Type B pancreatic cell (in vitro differentiated cells): ENCODE measurements around the gene RPL12. TPM values are rescaled to one million over a fixed set of nuclear protein-coding genes. Genes with fewer than 3 reads are reported as not detected.

Experiments used
- DNase-seq: peaks from one replicate; pipeline ENCODE4 v3.0.0; 2021; ENCODE audit warnings: mixed read lengths; ENCODE audit not compliant: unreplicated experiment; ENCODE audit errors: extremely low spot score
- H3K27ac Mint-ChIP-seq: 2 replicates; pipeline ENCODE4 v1.8.0; 2021; ENCODE audit warnings: mild to moderate bottlenecking, mixed read lengths
- H3K27me3 Mint-ChIP-seq: 2 replicates; pipeline ENCODE4 v1.8.0; 2021; ENCODE audit warnings: mixed read lengths
- H3K36me3 Mint-ChIP-seq: 2 replicates; pipeline ENCODE4 v1.8.0; 2021; ENCODE audit warnings: mixed read lengths
- H3K4me1 Mint-ChIP-seq: one replicate; pipeline ENCODE4 v1.8.0; 2021; ENCODE audit warnings: mixed read lengths; ENCODE audit not compliant: unreplicated experiment
- H3K4me3 Mint-ChIP-seq: 2 replicates; pipeline ENCODE4 v1.8.0; 2021; ENCODE audit warnings: mild to moderate bottlenecking, mixed read lengths
- H3K9me3 Mint-ChIP-seq: 2 replicates; pipeline ENCODE4 v1.8.0; 2021; ENCODE audit warnings: mixed read lengths
- long read RNA-seq: library from polyadenylated mRNA; unstranded; transcript quantifications from one replicate; pipeline ENCODE4 v2.0.0, GENCODE V29; 2020
- total RNA-seq: library from RNA; stranded (reverse); gene quantifications from 2 replicates; pipeline ENCODE4 v1.2.1, GENCODE V29; 2021; ENCODE audit warnings: low replicate concordance
- TF ChIP-seq, protein P1 (sequence below): fragments of 200-600 bp; sonication (generic); conservative IDR thresholded peaks from 2 replicates; pipeline ENCODE4 v1.5.0; 2021; ENCODE audit warnings: antibody characterized with exemption, mild to moderate bottlenecking

Gene RPL12
- total RNA-seq: 1,238 and 1,343 TPM in 2 replicates
- long read RNA-seq, transcript RPL12-201 (7 exons, 633 nt): major isoform, 880 of 946 reads
- long read RNA-seq, transcript RPL12-204 (7 exons, 864 nt): minor isoform, 14 of 946 reads
- long read RNA-seq, partial matches to known transcripts: 42 of 946 reads
- long read RNA-seq, other reads (novel, unspliced or antisense): 9 of 946 reads

DNA sequence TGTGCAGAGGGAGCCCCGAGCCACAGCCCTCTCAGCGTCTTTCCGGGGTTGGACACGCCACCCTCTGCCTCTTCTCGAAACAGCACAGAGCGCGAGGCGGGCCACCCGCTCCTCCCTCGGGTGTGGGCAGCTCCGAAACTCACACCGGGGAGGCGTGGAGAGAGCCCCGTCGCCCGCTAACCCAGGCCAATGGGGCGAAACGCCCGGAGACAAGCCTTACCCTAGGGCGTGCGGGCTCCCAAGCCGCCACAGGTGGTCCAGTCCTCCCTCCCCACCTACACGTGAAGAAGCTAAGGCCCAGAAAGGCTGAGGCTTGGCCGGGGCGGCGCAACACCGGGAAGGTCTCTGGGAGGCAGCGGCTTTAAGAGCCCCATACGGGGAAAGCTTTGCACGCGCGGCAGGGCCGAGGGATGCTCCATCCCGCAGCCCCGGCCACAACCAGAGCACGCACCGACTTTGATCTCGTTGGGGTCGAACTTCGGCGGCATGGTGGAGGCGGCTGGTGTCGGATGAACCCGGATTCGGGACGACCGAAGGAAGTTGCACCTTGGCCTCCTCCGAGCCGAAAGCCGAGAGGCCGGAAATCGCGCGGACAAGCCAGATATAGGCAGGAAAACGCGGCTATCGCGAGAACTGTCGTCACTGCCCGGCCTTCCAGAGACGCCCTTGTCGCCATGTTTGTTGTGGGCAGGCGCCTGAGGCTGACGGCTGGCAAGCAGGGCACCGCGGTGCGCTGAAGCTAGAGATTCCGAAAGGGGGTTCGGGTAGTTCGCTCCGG lies at the start of gene RPL12, which contains the start of gene LRSAM1:
Gene RPL12, minus strand, starts transcription at position 577 of the 778 bp plus-strand sequence. Its CDS starts 89 bp downstream, at position 488.
Gene LRSAM1, plus strand, starts transcription at position 681 of the 778 bp plus-strand sequence. CDS start 3,018 bp downstream, outside the sequence.
- H3K27ac Mint-ChIP-seq: peak within 1 kb of the TSS; percentile 98
- H3K4me3 Mint-ChIP-seq: peak within 1 kb of the TSS; percentile 96
- TF ChIP-seq, protein P1, sequence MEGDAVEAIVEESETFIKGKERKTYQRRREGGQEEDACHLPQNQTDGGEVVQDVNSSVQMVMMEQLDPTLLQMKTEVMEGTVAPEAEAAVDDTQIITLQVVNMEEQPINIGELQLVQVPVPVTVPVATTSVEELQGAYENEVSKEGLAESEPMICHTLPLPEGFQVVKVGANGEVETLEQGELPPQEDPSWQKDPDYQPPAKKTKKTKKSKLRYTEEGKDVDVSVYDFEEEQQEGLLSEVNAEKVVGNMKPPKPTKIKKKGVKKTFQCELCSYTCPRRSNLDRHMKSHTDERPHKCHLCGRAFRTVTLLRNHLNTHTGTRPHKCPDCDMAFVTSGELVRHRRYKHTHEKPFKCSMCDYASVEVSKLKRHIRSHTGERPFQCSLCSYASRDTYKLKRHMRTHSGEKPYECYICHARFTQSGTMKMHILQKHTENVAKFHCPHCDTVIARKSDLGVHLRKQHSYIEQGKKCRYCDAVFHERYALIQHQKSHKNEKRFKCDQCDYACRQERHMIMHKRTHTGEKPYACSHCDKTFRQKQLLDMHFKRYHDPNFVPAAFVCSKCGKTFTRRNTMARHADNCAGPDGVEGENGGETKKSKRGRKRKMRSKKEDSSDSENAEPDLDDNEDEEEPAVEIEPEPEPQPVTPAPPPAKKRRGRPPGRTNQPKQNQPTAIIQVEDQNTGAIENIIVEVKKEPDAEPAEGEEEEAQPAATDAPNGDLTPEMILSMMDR: no peak
- peaks cover 50% of the 10 kb centered on the region for H3K36me3 Mint-ChIP-seq
- DNase-seq: peak; percentile 99
- peaks cover 3% of the 10 kb centered on the region for H3K27me3 Mint-ChIP-seq
- H3K4me1 Mint-ChIP-seq: peaks cover 30% of the 10 kb centered on the region
- H3K9me3 Mint-ChIP-seq: no peaks in the 10 kb centered on the region

DNA sequence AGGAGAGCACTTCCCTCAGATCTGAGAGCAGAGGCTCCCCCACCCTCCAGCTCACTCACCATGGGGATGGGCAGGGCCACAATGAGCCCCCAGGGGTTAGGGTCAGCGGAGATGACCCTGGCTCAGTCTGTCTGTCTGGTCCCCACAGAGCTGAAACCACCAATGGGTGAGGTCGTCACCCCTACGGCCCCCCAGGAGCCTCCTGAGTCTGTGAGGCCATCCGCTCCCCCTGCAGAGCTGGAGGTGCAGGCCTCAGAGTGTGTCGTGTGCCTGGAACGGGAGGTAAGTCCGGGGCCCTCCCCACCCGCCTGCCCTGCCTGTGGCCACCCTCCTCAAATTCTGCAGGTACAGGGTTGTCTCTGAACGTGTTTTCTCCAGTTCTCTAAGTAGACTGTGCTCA lies 49.7 kb upstream of the RPL12 start:
- no peaks in the 10 kb centered on the region for H3K4me1 Mint-ChIP-seq
- TF ChIP-seq, protein P1: no peak
- no peak overlapping the region for H3K4me3 Mint-ChIP-seq
- H3K36me3 Mint-ChIP-seq: peaks cover 3% of the 10 kb centered on the region
- H3K9me3 Mint-ChIP-seq: no peaks in the 10 kb centered on the region
- no peaks in the 10 kb centered on the region for H3K27me3 Mint-ChIP-seq
- DNase-seq: no peak
- H3K27ac Mint-ChIP-seq: no peak overlapping the region

DNA sequence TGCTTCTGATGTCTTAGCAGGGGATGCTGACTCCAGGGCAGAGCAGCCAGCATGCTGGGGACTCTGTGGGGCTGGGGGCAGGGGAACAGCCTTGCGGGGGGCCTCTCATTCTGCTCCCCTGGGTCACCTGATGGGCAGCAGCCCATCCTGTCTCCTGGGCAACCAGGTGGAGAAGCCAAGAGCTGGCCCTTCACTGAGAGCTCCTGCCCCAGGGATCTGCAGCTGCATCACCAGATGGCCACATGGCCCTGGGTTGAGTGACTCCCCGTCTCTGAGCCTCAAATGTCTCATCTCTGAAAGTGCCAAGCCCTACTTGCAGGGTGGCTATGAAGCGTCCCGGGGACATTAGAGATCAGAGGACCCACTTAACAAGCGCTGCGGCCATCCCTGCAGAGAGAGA lies 49.2 kb upstream of the RPL12 start:
- no peaks in the 10 kb centered on the region for H3K27me3 Mint-ChIP-seq

DNA sequence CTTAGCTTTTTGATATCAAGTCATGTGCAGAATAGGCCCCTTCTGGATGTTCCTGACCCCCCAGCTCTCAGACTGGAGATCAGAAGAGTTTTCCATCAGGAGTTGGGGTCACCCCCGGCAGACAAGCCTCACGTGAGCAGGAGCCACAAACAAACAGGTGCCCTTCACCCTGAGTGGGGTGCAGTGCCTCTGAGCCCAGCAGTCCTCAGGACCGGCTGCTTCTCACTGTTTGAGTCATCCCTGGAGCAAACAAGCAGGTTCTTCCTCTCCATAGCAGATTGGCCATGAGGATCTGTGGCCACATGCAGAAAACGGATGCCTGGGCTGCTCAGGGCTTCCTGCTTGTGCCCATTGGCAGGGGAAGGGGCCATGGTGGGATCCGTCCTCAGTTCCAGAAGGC lies 47.1 kb upstream of the RPL12 start:
- DNase-seq: no peak
- Mint-ChIP-seq H3K36me3 (no peaks in the 10 kb centered on the region), H3K27me3 (no peaks in the 10 kb centered on the region), H3K27ac (no peak overlapping the region), H3K4me3 (no peak overlapping the region), H3K4me1 (no peaks in the 10 kb centered on the region), H3K9me3 (no peaks in the 10 kb centered on the region)
- TF ChIP-seq, protein P1: no peak

More for the DNA sequence above, 49.2 kb upstream of the RPL12 start:
- Mint-ChIP-seq H3K27ac (no peak overlapping the region), H3K4me3 (no peak overlapping the region), H3K9me3 (no peaks in the 10 kb centered on the region), H3K36me3 (peaks cover 3% of the 10 kb centered on the region), H3K4me1 (no peaks in the 10 kb centered on the region)
- TF ChIP-seq, protein P1: no peak
- DNase-seq: no peak

DNA sequence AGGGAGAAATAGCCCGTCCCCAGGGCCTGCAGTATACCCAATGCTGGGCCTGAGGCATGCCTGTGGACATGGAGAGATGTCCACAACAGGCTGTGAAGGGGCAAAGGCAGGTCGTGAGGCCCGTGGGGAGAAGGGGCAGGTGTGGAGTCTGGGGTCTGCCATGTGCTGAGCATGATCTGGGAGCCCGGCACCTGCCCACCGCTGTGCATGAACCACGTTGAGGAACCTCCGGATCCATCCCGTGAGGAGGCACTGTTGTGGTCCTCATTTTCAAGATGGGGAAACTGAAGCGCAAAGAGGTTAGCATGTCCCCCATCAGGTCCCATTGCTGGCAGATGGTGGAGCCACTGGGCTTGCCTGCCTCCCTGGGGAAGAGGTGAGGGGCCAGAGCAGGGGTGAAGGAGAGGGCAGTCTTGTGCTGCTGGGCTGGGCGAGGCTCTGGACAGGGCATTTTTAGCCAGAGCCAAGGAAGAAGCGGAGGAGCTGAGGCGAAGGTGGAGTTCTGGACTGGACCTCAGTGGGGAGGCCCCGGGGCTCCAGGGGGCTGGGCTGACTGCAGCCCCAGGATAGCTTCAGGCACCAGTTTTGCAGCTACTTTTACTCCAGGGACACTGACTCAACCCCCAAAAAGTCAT lies 46.6 kb upstream of the RPL12 start:
- peak overlapping the region; percentile 68 for H3K27ac Mint-ChIP-seq
- no peaks in the 10 kb centered on the region for H3K36me3 Mint-ChIP-seq
- no peak overlapping the region for H3K4me3 Mint-ChIP-seq
- H3K9me3 Mint-ChIP-seq: no peaks in the 10 kb centered on the region
- H3K27me3 Mint-ChIP-seq: no peaks in the 10 kb centered on the region
- no peak for DNase-seq
- no peaks in the 10 kb centered on the region for H3K4me1 Mint-ChIP-seq
- TF ChIP-seq, protein P1: no peak
